Activated naive CD8-positive, alpha-beta T cell (primary cell): ENCODE results near the gene VEGFA.

Experiments
- H3K27ac Mint-ChIP-seq: one replicate; pipeline ENCODE4 v1.8.0; 2021; ENCODE audit warnings: mixed read lengths
- H3K27me3 Mint-ChIP-seq: one replicate; pipeline ENCODE4 v1.8.0; 2021; ENCODE audit warnings: mixed read lengths
- H3K36me3 Mint-ChIP-seq: one replicate; pipeline ENCODE4 v1.8.0; 2021; ENCODE audit warnings: mixed read lengths
- H3K4me1 Mint-ChIP-seq: one replicate; pipeline ENCODE4 v1.8.0; 2021; ENCODE audit warnings: low read depth, mixed read lengths
- H3K4me3 Mint-ChIP-seq: one replicate; pipeline ENCODE4 v1.8.0; 2021; ENCODE audit warnings: mild to moderate bottlenecking, mixed read lengths
- H3K9me3 Mint-ChIP-seq: one replicate; pipeline ENCODE4 v1.8.0; 2021; ENCODE audit warnings: low read depth, mixed read lengths

VEGFA gene

DNA sequence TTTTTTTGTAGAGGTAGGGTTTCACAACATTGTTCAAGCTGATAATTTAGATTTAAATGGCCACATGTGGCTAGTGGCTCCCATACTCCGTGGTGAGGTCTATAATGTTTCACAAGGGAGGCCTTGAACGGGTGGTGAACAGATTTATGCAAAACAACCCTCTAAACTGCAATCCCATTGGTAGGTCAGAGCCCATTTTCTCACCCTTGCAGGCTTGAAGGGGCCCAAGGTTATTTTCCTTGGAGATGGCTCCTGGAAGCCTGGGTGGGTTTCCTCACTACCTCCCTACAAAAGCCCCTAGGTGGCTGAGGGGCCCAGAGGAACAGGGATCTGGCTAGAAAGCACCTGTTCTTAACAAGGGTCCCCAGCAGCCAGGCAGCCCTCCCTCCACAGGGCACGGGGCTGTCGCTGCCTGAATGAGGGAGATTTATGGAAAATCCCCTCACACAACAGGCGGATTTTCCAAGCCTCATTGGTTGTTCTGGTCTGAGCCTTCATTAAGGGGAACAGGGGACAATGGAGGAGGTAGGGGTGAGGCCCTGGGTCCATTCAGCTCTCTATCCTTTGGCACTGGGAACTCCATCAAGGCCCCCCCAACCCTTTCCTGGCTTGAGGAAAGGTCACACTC is 64.6 kb downstream of the VEGFA start:
- Mint-ChIP-seq H3K36me3 (no peaks in the 10 kb centered on the region), H3K27me3 (no peaks in the 10 kb centered on the region), H3K27ac (no peak overlapping the region), H3K4me3 (no peak overlapping the region), H3K9me3 (no peaks in the 10 kb centered on the region), H3K4me1 (no peaks in the 10 kb centered on the region)

DNA sequence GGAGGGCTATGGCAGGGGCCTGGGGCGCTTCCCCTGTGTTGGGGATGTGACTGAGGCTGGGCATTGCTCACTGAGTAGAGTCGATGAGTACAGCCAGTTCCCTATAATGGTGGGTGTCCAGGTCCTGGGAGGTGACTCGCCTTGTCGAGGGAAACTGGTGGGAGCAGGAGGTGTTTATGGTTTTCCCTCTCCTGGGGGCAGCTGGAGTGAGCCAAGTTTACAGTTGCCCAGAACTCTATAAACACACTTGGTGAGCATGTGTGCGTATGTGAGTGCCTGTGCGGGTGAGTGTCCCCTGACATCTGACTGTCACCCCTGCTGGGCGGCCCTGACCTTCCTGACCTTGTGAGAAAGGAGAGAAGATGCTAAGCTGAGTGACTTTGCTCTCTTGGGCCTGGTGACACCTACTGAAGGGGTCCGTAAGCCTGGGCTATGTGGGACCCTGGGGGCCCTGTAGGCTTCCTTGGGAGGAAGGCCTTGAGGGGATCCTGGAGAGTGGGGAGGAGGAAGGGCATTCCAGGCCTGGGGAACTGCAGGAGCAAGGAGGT is 65.9 kb downstream of the VEGFA start:
- Mint-ChIP-seq H3K27me3 (no peaks in the 10 kb centered on the region), H3K4me1 (no peaks in the 10 kb centered on the region), H3K4me3 (no peak overlapping the region), H3K27ac (no peak overlapping the region), H3K9me3 (no peaks in the 10 kb centered on the region), H3K36me3 (no peaks in the 10 kb centered on the region)
